Measurements from ENCODE around the gene SULT6B1.

The SULT6B1 gene

DNA sequence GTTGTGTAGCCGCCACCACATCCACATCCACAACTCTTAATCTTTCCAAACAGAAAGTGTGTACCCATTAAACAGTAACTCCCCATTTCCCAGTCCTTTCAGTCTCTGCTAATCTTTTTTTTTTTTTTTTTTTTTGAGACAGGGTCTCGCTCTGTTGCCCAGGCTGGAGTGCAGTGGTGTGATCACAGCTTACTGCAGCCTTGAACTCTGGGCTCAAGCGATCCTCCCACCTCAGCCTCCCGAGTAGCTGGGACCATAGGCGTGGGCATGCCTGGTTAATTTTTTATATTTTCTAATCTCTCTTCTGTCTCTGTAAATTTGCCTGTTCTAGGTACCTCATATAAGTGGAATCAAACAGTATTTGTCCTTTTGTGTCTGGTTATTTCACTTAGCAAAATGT, 35.2 kb downstream of the SULT6B1 start:
- ChIA-PET POLR2A (no interaction called here), CTCF (no interaction called here)
- H3K4me3 ChIP-seq (ENCODE audit: low read depth, low read length), result no peak overlapping the region
- TF ChIP-seq, protein P1, sequence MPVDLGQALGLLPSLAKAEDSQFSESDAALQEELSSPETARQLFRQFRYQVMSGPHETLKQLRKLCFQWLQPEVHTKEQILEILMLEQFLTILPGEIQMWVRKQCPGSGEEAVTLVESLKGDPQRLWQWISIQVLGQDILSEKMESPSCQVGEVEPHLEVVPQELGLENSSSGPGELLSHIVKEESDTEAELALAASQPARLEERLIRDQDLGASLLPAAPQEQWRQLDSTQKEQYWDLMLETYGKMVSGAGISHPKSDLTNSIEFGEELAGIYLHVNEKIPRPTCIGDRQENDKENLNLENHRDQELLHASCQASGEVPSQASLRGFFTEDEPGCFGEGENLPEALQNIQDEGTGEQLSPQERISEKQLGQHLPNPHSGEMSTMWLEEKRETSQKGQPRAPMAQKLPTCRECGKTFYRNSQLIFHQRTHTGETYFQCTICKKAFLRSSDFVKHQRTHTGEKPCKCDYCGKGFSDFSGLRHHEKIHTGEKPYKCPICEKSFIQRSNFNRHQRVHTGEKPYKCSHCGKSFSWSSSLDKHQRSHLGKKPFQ (tag by site-specific recombination; IDR thresholded peaks at IDR 0.05), result no peak
- TF ChIP-seq ZNF610 (tag by site-specific recombination; IDR thresholded peaks at IDR 0.05; ENCODE audit: borderline replicate concordance), result no peak
- TF ChIP-seq ZNF10 (tag by site-specific recombination; IDR thresholded peaks at IDR 0.05), result no peak
- H3K27ac ChIP-seq (ENCODE audit: extremely low read depth, low read depth, low read length), result no peak overlapping the region
- peaks cover 19% of the 10 kb centered on the region for H3K4me1 ChIP-seq (ENCODE audit: control insufficient read depth, insufficient read depth, low read length)
- H3K36me3 ChIP-seq (ENCODE audit: control insufficient read depth in 2 of 2, insufficient read depth in 1 of 2, low read length in 2 of 2), result peaks cover 5 to 17% of the 10 kb centered on the region in 2 experiments; a peak in 2 of 3 replicates
- H3K9me3 ChIP-seq (ENCODE audit: control insufficient read depth, insufficient read depth, low read depth, low read length), result no peaks in the 10 kb centered on the region

DNA sequence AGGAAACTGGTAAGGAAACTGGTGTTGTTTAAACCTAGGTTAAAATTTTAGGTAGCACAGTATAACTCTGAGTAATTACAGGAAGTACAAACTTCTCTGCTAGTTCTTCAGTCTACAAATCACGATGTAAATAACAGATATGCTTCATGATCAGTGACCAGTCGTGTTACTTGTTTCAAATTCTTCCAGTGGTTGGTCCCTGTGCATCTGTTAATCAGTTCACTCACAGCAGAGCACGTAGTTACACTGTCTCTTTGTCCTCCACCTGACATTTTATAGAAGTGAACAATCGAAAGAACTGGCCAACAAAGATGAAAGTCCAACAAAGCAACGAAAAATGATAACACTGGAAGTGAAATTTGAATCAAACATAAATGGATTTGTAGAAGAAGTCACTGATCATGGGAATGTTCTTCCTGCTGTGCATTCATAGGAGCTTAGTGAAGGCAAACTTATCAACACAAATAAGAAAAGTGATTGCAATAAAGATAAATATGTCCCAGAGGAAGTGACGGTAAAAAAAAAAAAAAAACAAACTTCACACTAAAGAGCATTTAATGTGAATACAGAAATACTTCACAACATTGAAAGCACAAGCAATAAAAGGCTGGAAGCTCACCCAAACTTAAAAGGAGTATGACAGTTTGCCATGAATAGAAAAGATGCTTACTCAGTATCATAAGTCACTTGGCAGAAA, 38.7 kb downstream of the SULT6B1 start:
- Histone ChIP-seq H3K4me1 (ENCODE audit: control insufficient read depth, insufficient read depth, low read length) (peaks cover 9% of the 10 kb centered on the region), H3K9me3 (ENCODE audit: control insufficient read depth, insufficient read depth, low read depth, low read length) (no peaks in the 10 kb centered on the region), H3K36me3 (ENCODE audit: control insufficient read depth in 2 of 2, insufficient read depth in 1 of 2, low read length in 2 of 2) (peaks cover 24 to 44% of the 10 kb centered on the region in 2 experiments), H3K27ac (ENCODE audit: extremely low read depth, low read depth, low read length) (no peak overlapping the region), H3K4me3 (ENCODE audit: low read depth, low read length) (no peak overlapping the region)
- ChIA-PET CTCF (interaction anchor here (1.0 kb wide), 1 partner anchor 9 kb away, joined by 4 read pairs; no protein-coding TSS in a partner anchor), POLR2A (no interaction called here)
- peak; percentile 24; the same call in 1 of the 2 replicates for TF ChIP-seq OSR2 (tag by site-specific recombination; IDR thresholded peaks at IDR 0.05)
- no peak for TF ChIP-seq ZNF585B (tag by site-specific recombination; IDR thresholded peaks at IDR 0.05)
- no peak for TF ChIP-seq ZNF19 (tag by site-specific recombination; IDR thresholded peaks at IDR 0.05; ENCODE audit: low read depth)
- TF ChIP-seq, protein P2, sequence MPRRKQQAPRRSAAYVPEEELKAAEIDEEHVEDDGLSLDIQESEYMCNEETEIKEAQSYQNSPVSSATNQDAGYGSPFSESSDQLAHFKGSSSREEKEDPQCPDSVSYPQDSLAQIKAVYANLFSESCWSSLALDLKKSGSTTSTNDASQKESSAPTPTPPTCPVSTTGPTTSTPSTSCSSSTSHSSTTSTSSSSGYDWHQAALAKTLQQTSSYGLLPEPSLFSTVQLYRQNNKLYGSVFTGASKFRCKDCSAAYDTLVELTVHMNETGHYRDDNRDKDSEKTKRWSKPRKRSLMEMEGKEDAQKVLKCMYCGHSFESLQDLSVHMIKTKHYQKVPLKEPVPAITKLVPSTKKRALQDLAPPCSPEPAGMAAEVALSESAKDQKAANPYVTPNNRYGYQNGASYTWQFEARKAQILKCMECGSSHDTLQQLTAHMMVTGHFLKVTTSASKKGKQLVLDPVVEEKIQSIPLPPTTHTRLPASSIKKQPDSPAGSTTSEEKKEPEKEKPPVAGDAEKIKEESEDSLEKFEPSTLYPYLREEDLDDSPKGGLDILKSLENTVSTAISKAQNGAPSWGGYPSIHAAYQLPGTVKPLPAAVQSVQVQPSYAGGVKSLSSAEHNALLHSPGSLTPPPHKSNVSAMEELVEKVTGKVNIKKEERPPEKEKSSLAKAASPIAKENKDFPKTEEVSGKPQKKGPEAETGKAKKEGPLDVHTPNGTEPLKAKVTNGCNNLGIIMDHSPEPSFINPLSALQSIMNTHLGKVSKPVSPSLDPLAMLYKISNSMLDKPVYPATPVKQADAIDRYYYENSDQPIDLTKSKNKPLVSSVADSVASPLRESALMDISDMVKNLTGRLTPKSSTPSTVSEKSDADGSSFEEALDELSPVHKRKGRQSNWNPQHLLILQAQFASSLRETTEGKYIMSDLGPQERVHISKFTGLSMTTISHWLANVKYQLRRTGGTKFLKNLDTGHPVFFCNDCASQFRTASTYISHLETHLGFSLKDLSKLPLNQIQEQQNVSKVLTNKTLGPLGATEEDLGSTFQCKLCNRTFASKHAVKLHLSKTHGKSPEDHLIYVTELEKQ (tag by site-specific recombination; IDR thresholded peaks at IDR 0.05; ENCODE audit: borderline replicate concordance), result no peak
- TF ChIP-seq ZNF555 (tag by site-specific recombination; conservative IDR thresholded peaks at IDR 0.05), result no peak
- no peak for TF ChIP-seq ZNF654 (tag by site-specific recombination; IDR thresholded peaks at IDR 0.05; ENCODE audit: low read depth)
- TF ChIP-seq ZNF48 (tag by site-specific recombination; IDR thresholded peaks at IDR 0.05), result no peak
- TF ChIP-seq ZNF132 (tag by site-specific recombination; IDR thresholded peaks at IDR 0.05; ENCODE audit: borderline replicate concordance), result no peak
- TF ChIP-seq, protein P3, sequence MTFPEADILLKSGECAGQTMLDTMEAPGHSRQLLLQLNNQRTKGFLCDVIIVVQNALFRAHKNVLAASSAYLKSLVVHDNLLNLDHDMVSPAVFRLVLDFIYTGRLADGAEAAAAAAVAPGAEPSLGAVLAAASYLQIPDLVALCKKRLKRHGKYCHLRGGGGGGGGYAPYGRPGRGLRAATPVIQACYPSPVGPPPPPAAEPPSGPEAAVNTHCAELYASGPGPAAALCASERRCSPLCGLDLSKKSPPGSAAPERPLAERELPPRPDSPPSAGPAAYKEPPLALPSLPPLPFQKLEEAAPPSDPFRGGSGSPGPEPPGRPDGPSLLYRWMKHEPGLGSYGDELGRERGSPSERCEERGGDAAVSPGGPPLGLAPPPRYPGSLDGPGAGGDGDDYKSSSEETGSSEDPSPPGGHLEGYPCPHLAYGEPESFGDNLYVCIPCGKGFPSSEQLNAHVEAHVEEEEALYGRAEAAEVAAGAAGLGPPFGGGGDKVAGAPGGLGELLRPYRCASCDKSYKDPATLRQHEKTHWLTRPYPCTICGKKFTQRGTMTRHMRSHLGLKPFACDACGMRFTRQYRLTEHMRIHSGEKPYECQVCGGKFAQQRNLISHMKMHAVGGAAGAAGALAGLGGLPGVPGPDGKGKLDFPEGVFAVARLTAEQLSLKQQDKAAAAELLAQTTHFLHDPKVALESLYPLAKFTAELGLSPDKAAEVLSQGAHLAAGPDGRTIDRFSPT (tag by site-specific recombination; IDR thresholded peaks at IDR 0.05), result no peak
- TF ChIP-seq MZF1 (tag by site-specific recombination; IDR thresholded peaks at IDR 0.05; ENCODE audit: borderline replicate concordance), result no peak
- TF ChIP-seq, protein P4, sequence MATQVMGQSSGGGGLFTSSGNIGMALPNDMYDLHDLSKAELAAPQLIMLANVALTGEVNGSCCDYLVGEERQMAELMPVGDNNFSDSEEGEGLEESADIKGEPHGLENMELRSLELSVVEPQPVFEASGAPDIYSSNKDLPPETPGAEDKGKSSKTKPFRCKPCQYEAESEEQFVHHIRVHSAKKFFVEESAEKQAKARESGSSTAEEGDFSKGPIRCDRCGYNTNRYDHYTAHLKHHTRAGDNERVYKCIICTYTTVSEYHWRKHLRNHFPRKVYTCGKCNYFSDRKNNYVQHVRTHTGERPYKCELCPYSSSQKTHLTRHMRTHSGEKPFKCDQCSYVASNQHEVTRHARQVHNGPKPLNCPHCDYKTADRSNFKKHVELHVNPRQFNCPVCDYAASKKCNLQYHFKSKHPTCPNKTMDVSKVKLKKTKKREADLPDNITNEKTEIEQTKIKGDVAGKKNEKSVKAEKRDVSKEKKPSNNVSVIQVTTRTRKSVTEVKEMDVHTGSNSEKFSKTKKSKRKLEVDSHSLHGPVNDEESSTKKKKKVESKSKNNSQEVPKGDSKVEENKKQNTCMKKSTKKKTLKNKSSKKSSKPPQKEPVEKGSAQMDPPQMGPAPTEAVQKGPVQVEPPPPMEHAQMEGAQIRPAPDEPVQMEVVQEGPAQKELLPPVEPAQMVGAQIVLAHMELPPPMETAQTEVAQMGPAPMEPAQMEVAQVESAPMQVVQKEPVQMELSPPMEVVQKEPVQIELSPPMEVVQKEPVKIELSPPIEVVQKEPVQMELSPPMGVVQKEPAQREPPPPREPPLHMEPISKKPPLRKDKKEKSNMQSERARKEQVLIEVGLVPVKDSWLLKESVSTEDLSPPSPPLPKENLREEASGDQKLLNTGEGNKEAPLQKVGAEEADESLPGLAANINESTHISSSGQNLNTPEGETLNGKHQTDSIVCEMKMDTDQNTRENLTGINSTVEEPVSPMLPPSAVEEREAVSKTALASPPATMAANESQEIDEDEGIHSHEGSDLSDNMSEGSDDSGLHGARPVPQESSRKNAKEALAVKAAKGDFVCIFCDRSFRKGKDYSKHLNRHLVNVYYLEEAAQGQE (tag by site-specific recombination; IDR thresholded peaks at IDR 0.05), result no peak
- no peak for TF ChIP-seq ZNF473 (tag by site-specific recombination; IDR thresholded peaks at IDR 0.05)
- TF ChIP-seq ZNF274 (IDR thresholded peaks at IDR 0.05; ENCODE audit: low read length), result no peak
- no peak for TF ChIP-seq ZNF274 (tag by site-specific recombination; IDR thresholded peaks at IDR 0.05; ENCODE audit: borderline replicate concordance)
- TF ChIP-seq ZNF544 (tag by site-specific recombination; IDR thresholded peaks at IDR 0.05), result no peak
- no peak for TF ChIP-seq ZXDB (tag by site-specific recombination; IDR thresholded peaks at IDR 0.05)
- no peak for TF ChIP-seq ZNF391 (tag by site-specific recombination; IDR thresholded peaks at IDR 0.05; ENCODE audit: borderline replicate concordance, low read depth)
- no peak for TF ChIP-seq ZNF335 (tag by site-specific recombination; conservative IDR thresholded peaks at IDR 0.05)
- no peak for TF ChIP-seq ZNF707 (tag by site-specific recombination; IDR thresholded peaks at IDR 0.05)
- TF ChIP-seq ZNF37A (tag by site-specific recombination; IDR thresholded peaks at IDR 0.05), result no peak
- TF ChIP-seq ZNF324 (tag by site-specific recombination; IDR thresholded peaks at IDR 0.05), result no peak

Data from HEK293 (cell line).